HepG2 (cell line): ENCODE measurements around the gene ZNF341. TPM values are rescaled to one million over a fixed set of nuclear protein-coding genes. Genes with fewer than 3 reads are reported as not detected.
A peak's percentile ranks its signal among the peaks of the same experiment; 100 is the strongest.

Experiments used
- FOXK1 ChIP-seq: sonication (generic); formaldehyde crosslinking; IDR thresholded peaks from 2 replicates; pipeline ENCODE4 v1.4.0; 2020; ENCODE audit warnings: low read depth, missing genetic modification reagents, borderline replicate concordance
- HMG20A ChIP-seq: IDR thresholded peaks from 2 replicates; pipeline ENCODE4 v1.6.1; 2016; ENCODE audit warnings: borderline replicate concordance
- KDM5A ChIP-seq: fragments of 200-600 bp; sonication (generic); IDR thresholded peaks from 2 replicates; pipeline ENCODE4 v1.7.0; 2018; ENCODE audit warnings: antibody characterized with exemption, mild to moderate bottlenecking, low read length, borderline replicate concordance
- NFE2L1 ChIP-seq: sonication (generic); formaldehyde crosslinking; IDR thresholded peaks from 2 replicates; pipeline ENCODE4 v1.4.0; 2020; ENCODE audit warnings: missing genetic modification reagents, mild to moderate bottlenecking, borderline replicate concordance
- RBM22 ChIP-seq: fragments of 200-400 bp; formaldehyde crosslinking; optimal IDR thresholded peaks from 2 replicates; pipeline ENCODE3; 2017; ENCODE audit warnings: mild to moderate bottlenecking, low read length, moderate library complexity
- SIN3A ChIP-seq: IDR thresholded peaks from 2 replicates; pipeline ENCODE4 v1.6.1; 2011; ENCODE audit warnings: low read depth, mild to moderate bottlenecking, control low read depth, low read length, borderline replicate concordance
- ZFP90 ChIP-seq: sonication (generic); formaldehyde crosslinking; IDR thresholded peaks from 2 replicates; pipeline ENCODE4 v1.8.0; 2022; ENCODE audit warnings: missing genetic modification reagents, mild to moderate bottlenecking, inconsistent platforms, borderline replicate concordance
- ZNF230 ChIP-seq: sonication (generic); formaldehyde crosslinking; IDR thresholded peaks from 2 replicates; pipeline ENCODE4 v1.4.0; 2020; ENCODE audit warnings: mild to moderate bottlenecking, missing genetic modification reagents
- ZNF407 ChIP-seq: sonication (generic); formaldehyde crosslinking; IDR thresholded peaks from one replicate; pipeline ENCODE4 v1.5.1; 2020; ENCODE audit warnings: mild to moderate bottlenecking, missing genetic modification reagents; ENCODE audit errors: not compliant biosample characterization
- ZNF468 ChIP-seq: sonication (generic); formaldehyde crosslinking; IDR thresholded peaks from 2 replicates; pipeline ENCODE4 v1.8.0; 2022; ENCODE audit warnings: mild to moderate bottlenecking, moderate library complexity, missing genetic modification reagents
- ZNF484 ChIP-seq: sonication (generic); formaldehyde crosslinking; IDR thresholded peaks from 2 replicates; pipeline ENCODE4 v1.5.1; 2020; ENCODE audit warnings: mild to moderate bottlenecking, low read depth, missing genetic modification reagents, borderline replicate concordance
- ZNF616 ChIP-seq: sonication (generic); formaldehyde crosslinking; IDR thresholded peaks from 2 replicates; pipeline ENCODE4 v1.5.0; 2020; ENCODE audit warnings: low read depth, mild to moderate bottlenecking, missing genetic modification reagents
- ZNF713 ChIP-seq: sonication (generic); formaldehyde crosslinking; IDR thresholded peaks from 2 replicates; pipeline ENCODE4 v1.4.0; 2020; ENCODE audit warnings: mild to moderate bottlenecking, missing genetic modification reagents
- polyA plus RNA-seq, 8 experiments: library from polyadenylated mRNA; depleted of rRNA in 3 of 8; stranded (reverse) in 7 of 8; unstranded in 1 of 8; fragments of >200 nt; fragmentation: Illumina TruSeq in 4 of 8; extraction: Trizol in 4 of 8; gene quantifications; 2 replicates each; pipeline versions ENCODE4 v1.2.1 to v1.2.3, GENCODE V29; 2011 to 2016; ENCODE audit warnings: low read depth in 4 of 8, missing spikeins in 1 of 8, mixed read lengths in 1 of 8; ENCODE audit not compliant: insufficient read depth in 1 of 8
- total RNA-seq, 5 experiments: library from RNA; depleted of rRNA; stranded (reverse); fragments of >200 nt; fragmentation: Illumina TruSeq; extraction: Trizol; gene quantifications; 2 replicates each; pipeline ENCODE4 v1.2.3, GENCODE V29; 2016; ENCODE audit warnings: low read depth in 1 of 5
- TF ChIP-seq, protein P1 (sequence below): IDR thresholded peaks from 2 replicates; pipeline ENCODE4 v1.6.1; 2016; ENCODE audit warnings: low read depth

ZNF341 gene
- total and polyA plus RNA-seq, 2 of the 13 experiments (the other 11 are each of a cell fraction or from before 2014, with no cell fraction given): 1.1 to 2.2 TPM

DNA sequence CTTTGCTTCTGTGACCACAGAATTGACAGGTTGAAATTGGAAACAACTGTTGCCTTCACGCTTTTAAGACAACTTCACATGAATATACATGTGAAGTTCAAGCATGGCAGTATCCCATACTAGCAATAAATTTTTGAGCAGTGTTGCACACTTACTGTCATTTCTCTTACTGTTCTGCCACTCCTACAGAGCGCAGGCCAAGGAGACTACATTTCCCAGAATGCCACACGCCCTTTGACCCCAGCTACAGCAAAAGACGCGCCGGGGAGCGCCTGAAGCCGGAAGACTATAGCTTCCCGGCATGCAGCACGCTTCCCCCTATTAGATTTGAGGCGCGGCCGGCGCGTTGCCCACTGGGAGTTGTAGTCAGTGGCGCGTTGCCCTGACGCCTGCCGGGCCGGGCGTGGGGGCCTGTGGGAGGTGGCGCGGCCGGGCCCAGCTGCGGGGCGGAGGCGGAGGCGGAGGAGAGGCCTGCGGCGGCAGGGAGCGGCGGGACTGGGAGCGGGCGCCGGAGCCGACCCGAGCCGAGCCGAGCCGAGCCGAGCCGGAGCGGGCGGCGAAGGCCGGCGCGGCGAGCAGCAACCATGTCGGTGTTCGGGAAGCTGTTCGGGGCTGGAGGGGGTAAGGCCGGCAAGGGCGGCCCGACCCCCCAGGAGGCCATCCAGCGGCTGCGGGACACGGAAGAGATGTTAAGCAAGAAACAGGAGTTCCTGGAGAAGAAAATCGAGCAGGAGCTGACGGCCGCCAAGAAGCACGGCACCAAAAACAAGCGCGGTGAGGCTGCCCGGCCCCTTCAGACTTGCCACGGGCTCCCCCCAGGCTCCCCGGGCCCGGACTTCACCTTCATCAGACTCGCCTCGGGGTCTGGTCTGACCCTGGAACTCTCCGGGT is 79.3 kb downstream of the ZNF341 start, which contains the start of gene CHMP4B (continued):
- TF ChIP-seq ZNF616 (CRISPR knock-in tag) (peak; percentile 88; the same call in 1 of the 2 replicates), ZNF230 (peak; percentile 93), ZNF407 (CRISPR knock-in tag) (peak; percentile 52), RBM22 (no peak), HMG20A (no peak; the same call in 1 of the 2 replicates), SIN3A (peak; percentile 84), ZNF484 (CRISPR knock-in tag) (no peak), KDM5A (peak; percentile 37; the same call in 1 of the 2 replicates), ZFP90 (CRISPR knock-in tag) (no peak; the same call in none of the 2 replicates), FOXK1 (CRISPR knock-in tag) (peak; percentile 99), ZNF468 (CRISPR knock-in tag) (no peak), NFE2L1 (no peak), ZNF713 (peak; percentile 96; the same call in 1 of the 2 replicates)
- TF ChIP-seq, protein P1, sequence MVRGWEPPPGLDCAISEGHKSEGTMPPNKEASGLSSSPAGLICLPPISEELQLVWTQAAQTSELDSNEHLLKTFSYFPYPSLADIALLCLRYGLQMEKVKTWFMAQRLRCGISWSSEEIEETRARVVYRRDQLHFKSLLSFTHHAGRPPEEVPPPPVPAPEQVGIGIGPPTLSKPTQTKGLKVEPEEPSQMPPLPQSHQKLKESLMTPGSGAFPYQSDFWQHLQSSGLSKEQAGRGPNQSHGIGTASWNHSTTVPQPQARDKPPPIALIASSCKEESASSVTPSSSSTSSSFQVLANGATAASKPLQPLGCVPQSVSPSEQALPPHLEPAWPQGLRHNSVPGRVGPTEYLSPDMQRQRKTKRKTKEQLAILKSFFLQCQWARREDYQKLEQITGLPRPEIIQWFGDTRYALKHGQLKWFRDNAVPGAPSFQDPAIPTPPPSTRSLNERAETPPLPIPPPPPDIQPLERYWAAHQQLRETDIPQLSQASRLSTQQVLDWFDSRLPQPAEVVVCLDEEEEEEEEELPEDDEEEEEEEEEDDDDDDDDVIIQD (CRISPR knock-in tag): peak; percentile 72
